Heart left ventricle (tissue), 13 donors: Measurements from ENCODE around the gene SMIM31.

ENCODE experiments used
- CTCF ChIP-seq, 12 donors: fragments of 200-600 bp; sonication (generic) in 4 of 12; IDR thresholded peaks; one replicate each; pipeline versions ENCODE4 v1.5.0 to v1.8.0; 2018 to 2022; ENCODE audit warnings: antibody characterized with exemption in 12 of 12, mild to moderate bottlenecking in 5 of 12
- POLR2A ChIP-seq, 2 donors: fragments of 450-650 bp; IDR thresholded peaks; one replicate each; pipeline ENCODE4 v1.6.1; 2017; ENCODE audit warnings: antibody characterized with exemption in 2 of 2, mild to moderate bottlenecking in 2 of 2, moderate library complexity in 2 of 2
- donor health status: ischemic (EF 13 %, LVEDD 7.1; RV severe dilation, severe dysfunction).
- donor health status: DM: no; HTN: yes; CAD: no.
- donor health status: DM: no; HTN: no; CAD: no.
- donor health status: ischemic (EF 25% LVEDD 6.9; RV normal size, moderate dysfunction).
- donor health status: ischemic (EF 25% LVEDD 5.7; RV mildly dilated, moderate dysfunction).
- donor health status: ischemic (EF 35%, LVEDD 5.7; RV mildly dilated, moderate dysfunction).
- donor health status: nonischemic (EF 11% LVEDD 7.7; RV severe dilation, severe dysfunction).
- donor health status: DM: yes; HTN: yes; CAD: no.
- donor health status: PGD.
- donor health status: ischemic (EF 29% LVEDD 5.4; RV normal size, mild dysfunction).
- donor health status: nonischemic (EF 23%, LVEDD 6.1; RV moderate dilation, normal function).

GRCh38 chr4:164799410-164799809, 45.5 kb downstream of the SMIM31 start:
- no peak for TF ChIP-seq CTCF (IDR thresholded peaks at IDR 0.05)
- TF ChIP-seq POLR2A (IDR thresholded peaks at IDR 0.05) = no peak
